GM21423 (cell line): Measurements from ENCODE around the gene SNRNP70.
"Not testable (repeated sequence)": the region's sequence is repeated elsewhere in the genome, so short reads cannot be mapped to it uniquely, and the experiment has no call there.

Experiments
- ATAC-seq: cut with Tn5 transposase; IDR thresholded peaks from one replicate; pipeline ENCODE4 v1.9.1; 2021; ENCODE audit warnings: mild to moderate bottlenecking, moderate library complexity; ENCODE audit not compliant: unreplicated experiment

Gene SNRNP70

DNA sequence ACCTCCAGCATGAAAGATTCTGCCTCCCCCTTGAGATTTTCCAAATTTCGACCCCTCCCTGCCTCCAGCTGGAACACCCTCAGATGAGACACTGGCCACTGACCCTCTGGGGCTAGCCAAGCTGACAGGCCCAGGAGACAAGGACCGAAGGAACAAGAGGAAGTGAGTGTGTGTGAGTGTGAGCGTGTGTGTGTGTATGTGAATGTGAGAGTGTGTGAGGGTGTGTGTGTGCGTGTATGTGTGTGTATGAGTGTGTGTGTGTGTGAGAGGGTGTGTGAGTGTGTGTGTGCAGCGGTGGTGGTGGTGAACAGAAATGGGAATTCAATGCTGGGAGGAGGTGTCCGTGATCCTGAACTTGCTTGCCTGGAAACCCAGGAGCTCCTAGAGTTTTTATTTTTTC is 56.1 kb downstream of the SNRNP70 start:
- no peak for ATAC-seq

DNA sequence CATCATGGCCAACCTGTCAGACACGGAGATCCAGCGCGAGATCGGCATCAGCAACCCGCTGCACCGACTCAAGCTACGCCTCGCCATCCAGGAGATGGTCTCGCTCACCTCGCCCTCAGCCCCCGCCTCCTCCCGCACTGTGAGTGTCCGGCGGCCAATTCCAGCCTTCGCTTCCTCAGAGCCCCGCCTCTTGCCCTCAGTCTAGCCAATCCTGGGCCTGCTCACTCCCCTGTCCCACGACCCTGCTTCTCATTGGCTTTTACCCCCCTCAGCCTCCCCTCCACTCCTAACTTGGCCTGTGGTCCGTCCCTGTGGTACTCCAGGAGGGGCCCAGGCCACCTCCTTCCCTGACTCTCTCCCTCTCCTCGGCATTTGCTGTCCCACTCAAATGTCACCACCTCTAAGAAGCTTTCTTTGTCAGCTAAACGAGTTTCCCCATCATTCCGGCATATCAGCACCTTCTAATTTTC is 57.6 kb downstream of the SNRNP70 start:
- peak; percentile 60 for ATAC-seq

DNA sequence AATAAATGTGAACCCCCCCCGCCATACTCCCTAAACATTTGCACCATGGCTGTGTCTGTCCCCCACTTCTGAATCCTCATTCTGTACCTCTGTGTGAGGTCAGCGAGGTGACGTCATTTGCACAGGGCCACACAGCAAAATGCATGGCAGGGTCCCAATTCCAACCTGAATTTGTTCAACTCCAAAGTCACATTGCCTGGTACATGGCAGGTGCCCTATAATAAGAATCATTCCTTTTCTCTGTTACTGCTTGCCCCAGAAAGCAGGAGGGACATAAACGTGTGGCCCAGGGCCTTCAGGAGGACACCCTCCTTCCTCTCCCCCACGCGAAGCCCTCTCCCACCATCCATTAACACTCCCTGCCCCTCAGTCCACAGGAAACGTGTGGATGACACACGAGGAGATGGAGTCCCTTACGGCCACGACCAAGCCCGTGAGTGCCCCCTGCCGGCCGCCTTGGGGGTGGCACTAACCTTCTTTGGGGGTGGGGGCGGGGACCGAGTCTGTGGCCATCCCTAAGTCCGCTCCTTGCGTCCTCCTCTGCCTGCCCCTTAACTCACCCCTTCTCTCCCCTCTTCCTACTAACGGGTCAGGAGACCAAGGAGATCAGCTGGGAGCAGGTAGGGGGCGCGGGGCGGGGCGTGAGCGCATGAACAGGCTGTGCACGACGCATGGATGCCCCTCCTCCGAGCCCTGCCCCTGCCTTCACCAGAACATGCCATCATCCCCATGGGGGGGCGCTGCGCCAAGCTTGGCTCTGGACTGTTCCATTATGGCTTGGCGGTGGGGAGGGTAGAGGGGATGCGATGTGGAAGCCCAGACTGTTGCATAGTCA is 60.5 kb downstream of the SNRNP70 start:
- no peak for ATAC-seq

DNA sequence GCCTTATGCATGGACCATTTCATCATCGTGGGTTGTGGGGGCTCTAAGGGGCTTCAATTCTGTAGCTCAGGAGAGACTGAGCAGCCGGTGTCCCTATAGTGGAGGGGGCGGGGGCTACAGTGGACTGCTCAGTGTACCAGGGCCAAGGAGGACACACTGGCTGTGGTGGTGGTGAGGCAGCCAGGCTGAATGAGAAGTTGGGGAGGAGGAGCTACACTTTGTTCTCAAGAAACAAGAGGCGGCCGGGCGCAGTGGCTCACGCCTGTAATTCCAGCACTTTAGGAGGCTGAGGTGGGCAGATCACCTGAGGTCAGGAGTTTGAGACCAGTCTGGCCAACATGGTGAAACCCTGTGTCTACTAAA is 61.1 kb downstream of the SNRNP70 start:
- ATAC-seq: not testable (repeated sequence)

DNA sequence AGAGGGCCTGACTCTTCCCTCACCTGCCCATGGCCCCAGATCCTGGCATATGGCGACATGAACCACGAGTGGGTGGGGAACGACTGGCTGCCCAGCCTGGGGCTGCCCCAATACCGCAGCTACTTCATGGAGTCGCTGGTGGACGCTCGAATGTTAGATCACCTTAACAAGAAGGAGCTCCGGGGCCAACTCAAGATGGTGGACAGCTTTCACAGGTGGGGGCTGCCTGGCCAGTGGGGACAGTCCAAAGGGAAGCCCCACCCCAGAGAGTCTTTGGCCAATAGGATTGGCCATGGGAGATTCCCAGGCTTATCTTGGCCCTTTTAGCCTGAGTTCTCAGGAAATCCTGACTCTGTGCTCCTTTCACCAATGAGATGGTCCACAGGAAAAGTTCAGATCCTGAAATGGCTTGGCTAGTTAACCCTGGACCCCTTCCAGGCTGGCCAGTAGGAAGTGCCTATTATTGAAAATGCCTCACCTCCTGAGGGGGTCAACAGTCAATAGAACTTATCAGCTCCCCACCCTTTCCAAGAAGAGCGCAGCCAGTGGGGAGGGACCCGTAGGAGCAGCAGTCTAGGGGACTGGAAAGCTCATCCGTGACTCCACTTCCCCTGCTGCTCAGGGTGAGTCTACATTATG is 62.9 kb downstream of the SNRNP70 start:
- no peak for ATAC-seq

DNA sequence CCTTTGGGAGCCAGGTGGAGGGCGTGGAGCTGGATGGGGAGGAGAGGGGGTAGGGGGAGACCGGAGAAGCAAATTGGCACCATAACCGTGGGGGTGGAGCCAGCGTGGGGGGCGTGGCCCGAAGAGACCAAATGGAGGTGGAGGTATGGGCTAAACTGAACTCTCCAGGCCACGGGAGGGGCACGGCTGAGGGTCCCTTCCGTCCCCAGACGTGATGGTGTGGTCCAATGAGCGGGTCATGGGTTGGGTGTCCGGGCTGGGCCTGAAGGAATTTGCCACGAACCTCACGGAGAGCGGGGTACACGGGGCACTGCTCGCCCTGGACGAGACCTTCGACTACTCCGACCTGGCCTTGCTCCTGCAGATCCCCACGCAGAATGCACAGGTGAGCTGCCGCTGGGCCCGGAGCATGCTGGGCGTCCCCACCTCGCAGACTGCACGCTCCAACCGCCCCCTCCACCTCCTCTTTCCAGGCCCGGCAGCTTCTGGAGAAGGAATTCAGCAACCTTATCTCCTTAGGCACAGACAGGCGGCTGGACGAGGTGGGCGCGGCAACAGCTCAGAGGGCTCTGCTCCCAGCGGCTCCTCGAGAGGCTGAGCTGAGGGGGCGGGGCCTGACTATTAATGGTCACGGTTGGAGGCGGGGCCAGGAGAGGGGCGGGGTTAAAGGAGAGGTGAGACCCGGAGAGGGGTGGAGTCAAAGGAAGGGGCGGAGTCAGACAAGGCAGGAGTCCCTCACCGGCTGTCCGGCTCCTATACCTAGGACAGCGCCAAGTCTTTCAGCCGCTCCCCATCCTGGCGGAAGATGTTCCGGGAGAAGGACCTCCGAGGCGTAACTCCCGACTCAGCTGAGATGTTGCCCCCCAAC is 63.8 kb downstream of the SNRNP70 start:
- no peak for ATAC-seq

DNA sequence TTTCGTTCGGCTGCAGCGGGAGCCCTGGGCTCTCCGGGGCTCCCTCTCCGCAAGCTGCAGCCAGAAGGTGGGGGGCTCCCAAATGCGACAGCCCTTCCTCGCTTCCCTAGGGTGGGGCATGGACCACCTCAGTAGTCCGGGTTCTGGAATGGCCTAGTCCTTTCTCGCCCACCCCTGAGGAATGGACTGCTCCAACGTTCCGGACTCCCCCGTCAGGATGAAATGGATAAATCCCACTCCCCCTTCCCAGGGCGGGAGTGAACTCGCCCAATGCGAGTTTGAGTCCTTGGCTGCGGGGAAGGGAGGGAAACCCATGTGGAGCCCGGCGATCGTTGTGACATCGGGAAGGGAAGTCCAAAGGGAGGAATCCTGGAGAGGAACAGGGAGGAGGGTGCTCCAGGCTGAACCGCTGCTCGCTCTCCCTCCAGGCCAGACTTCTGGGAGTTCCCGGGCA is 64.4 kb downstream of the SNRNP70 start:
- ATAC-seq: no peak

DNA sequence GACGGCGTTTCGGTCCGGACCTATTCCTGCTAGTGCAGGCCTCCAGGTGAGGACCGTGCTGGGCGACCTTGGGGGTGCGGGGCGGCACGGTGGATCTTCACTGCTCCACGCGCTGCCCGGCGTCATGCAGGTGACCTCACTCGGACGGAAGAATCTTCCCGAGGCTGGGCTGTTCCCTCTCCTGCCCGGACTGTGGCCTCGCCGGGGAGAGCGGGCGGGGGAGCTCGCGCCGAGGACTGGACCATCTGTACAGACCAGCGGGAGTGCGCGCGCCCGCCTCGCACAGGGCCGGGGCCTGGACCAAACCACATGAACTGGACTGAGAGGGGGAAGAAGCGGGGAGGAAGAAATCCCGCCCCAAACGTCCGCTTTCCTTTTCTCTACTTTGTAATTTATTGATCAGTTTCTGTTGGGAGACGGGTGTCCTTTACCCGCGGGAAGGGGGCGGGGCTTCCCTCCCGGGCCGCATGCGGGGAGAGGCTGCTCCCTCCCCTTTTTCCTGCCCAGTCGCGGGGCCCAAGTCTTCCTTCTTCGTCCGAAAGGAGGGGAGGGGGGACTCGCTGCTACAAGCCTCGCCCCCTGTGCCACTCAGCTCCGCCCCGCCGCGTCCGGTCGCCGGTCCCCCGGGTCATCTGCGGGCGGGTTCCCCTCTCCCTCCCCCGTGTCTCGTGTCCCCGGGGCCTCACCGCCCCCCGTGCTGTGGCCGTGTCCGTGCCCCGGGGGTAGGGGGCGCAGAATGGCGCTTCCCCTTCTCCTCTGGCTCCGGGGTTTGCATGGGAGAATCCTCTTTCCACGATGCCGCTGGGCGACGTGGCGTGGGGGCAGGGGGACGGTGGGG is 65.1 kb downstream of the SNRNP70 start:
- ATAC-seq: no peak

DNA sequence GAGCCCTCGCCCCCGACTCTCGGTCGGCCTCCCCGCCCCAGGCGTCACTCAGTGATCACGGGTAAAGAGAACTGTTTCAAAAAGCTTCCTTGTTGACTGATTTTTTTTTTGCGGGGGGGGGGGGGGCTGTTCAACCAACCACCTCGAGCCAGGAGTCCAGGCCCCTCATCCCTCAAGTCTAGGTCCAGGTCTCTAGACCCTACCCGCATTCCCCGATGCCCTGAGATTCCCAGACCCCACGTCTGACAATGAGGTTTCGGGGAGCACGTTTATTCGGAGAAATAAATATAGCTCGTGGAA is 65.6 kb downstream of the SNRNP70 start:
- no peak for ATAC-seq

DNA sequence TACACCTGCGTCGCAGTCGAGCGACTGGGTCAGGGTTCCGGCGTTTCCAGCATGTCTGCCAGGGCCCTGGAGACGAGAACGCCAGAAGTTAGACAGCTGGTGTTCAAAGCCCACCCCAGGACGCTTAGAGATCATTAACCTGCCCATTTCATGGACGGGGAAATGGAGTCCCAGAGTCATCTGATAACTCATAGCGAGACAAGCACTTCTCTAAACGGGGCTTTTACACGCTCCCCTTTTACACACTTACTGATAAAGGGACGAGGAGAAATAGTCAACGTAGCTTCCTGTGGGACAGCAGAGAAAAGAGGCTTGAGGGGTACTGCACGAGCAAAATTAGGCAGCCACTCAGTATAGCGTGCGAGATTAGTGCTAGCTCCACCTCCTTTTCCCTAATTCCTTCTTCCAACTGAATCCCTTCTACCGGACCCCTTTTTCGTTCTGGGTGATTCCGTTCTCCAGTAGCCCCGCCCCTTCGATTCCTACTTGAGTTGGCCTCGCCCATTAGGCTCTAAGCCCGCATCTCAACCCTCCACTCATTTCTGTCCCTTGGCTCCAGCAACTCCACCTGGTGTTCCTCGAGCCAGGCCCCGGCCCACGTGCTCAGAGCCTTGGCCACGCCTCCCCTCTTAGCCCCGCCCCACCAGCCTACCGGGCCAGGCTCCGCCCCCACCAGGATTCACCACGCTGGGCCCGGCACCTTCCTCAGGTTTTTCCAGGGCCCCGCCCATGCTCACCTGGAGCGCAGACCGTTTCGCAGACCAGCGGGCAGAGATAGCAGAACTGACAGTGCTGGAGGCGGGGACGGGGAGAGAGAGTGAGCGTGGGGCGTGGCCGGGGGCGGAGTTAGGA is 66.2 kb downstream of the SNRNP70 start:
- ATAC-seq: no peak

DNA sequence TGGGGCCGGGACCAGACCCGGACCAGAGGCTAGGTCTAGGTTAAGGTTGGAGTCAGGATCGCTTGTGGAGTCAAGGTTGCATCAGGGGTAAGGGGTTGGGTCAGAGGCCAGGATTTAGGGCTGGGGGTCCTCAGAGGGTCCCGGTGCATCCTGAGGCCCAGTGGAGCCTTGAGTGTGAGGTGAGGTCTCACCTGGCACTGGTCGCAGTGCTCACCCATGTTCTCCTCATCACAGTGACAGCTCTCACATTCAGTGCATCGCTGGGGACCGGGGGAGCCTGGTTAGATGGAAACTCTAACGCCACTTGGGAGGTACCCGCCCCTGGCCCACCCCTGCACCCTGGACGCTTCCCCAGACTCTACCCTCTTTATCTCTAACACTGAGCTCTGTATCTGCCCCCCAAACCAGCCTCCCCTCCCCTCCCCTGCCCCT is 66.9 kb downstream of the SNRNP70 start:
- no peak for ATAC-seq

DNA sequence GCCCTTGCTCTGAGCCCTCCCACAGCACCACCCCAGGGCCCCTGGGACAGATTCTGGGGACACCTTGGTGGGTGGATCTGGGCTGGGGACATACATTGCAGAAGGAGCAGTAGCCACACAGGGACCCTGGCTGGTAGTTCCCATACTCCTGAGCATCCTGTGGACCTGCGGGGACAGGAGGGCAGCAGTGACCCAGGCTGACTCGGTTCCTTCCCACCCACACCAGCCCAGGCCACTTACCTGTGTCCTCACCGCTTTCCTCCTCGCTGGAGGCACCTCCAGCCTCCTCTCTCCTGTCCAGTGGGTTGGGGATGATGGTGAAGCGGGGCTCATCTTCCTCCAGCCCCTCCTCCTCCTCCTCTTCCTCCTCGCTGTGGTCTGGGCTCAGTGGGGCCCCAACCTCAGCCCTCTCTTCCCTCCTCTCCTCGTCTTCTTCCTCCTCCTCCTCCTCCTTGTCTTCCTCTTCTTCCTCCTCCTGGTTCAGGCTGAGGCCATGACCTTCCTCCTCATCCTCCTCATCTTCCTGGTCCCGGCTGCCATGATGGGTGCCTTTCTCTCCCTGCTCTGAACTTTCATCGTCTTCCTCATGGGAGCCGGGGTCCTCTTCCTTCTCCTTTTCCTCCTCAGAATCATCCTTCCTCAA is 68.0 kb downstream of the SNRNP70 start:
- ATAC-seq: no peak

DNA sequence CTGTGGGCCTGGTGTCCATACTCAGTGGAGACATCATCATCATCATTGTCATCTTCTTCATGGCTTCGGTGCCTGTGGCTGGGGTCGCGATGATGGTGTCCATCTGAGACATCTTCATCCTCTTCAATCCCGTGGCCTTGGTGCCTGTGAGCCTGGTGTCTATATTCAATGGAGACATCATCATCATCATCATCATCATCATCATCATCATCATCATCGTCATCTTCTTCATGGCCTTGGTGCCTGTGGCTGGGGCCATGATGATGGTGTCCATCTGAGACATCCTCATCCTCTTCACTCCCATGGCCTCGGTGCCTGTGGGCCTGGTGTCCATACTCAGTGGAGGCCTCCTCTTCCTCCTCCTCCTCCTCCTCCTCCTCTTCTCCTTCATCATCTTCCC is 69.0 kb downstream of the SNRNP70 start:
- ATAC-seq: no peak

DNA sequence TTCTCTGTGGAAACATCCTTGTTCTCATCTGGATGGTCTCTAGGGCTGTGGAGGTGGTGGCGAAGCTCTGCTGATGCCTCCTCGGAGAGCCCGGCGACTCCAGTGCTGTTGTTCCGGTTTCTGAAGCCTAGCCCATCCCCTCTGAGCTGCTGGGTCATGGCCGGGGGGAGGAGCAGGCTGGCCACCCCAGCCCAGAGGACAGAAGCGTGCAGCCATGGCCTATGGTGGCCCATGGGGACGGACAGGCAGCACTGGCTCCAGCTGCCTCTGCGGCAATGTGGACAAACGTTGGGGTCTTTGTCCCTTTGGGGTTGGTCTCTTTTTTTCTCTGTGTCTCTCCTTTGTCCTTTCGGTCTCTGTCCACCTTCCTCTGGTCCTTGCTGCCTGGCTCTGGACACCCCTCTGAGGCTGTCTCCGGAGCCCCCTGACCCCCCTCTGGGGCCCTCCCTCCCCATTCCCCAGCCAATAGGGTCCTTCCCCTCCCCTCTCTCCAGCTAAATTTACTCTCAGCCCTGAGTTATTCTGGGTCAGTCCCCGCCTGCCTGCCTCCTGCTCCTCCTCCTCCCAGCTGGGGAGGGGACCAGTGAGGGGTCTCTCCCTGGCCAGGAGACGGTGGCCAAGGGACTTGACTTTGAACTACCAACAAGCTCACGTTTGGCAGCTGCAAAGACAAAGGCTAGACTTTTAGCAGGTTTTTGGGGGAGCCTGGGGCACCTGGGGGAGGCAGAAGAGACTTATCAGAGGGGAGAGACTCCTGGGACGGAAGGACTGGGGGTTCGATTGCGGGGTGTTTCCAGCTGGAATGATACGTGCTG is 70.0 kb downstream of the SNRNP70 start, which contains the start of gene HRC:
HRC (minus strand) TSS at position 392 of the 815 bp plus-strand sequence; CDS start at position 233, 159 bp downstream.
- no peak for ATAC-seq

DNA sequence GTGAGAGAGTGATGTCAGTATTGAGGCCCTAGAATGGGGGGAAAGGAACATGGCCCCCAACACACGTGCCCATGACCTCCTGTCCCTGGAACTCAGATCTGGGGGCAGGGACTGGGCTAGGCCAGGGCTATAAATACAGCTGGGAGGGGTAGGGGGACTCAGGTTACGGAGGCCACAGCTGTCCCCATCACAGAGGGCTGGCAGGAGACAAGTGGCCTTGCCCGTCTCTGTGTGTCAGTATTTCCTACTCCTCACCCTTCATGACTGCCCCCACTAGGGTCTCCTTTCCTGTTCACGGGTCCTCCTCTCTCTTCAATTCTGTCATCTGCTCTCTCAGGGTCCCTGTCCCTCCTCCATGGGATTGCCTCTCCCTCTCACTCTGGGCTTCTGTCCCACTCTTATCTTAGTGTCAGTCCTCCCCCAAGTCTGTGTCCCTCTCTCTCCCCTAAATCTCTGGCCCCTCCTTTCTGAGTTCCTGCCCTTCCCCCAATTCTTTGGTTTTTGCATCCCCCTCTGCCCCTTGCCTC is 70.6 kb downstream of the SNRNP70 start:
- no peak for ATAC-seq

DNA sequence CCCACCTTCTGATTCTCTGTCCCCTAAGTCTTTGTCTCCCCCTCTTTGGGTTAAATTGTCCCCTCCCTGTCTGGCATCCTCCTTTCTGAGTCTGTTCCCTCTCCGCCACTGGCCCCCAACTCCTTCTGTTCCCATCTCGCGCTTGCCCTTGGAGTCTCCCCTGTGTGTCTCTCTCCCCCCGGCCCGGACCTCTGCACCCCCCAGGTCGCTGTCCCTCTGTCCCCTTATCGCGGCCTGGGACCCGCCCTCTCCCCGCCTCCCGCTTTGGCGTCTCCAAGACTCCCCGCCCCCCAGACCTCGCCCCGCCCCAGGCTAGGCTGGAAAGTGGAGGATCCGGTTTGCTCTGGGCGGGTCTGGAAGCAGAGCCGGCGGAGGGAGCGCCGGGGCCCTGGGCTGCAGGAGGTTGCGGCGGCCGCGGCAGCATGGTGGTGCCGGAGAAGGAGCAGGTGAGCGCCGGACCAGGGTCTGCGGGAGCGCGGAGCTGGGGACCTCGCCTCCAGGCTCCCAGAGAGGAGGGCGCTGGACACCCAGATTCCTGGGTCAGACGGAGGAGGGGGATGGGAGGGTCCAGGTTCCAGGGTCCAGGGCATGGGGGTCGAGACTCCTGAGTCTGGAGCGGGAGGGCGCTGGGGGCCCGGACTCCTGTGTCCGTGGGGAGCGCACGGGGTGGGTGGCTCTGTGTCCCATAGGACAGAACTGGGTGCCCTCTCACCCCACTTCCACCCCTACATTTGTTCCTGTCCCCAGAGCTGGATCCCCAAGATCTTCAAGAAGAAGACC is 72.4 kb downstream of the SNRNP70 start, which contains the start of gene TRPM4:
TRPM4 (plus strand) TSS at position 348 of the 780 bp plus-strand sequence; CDS start at position 423, 75 bp downstream.
- ATAC-seq: no peak
